CD1c-positive myeloid dendritic cell (primary cell): ENCODE measurements around the gene ERFE.
"Not testable (repeated sequence)": the region's sequence is repeated elsewhere in the genome, so short reads cannot be mapped to it uniquely, and the experiment has no call there.

Experiments used
- DNase-seq: peaks from one replicate; pipeline ENCODE4 v3.0.0-alpha.2; 2016; ENCODE audit errors: extremely low spot score

ERFE gene, protein sequence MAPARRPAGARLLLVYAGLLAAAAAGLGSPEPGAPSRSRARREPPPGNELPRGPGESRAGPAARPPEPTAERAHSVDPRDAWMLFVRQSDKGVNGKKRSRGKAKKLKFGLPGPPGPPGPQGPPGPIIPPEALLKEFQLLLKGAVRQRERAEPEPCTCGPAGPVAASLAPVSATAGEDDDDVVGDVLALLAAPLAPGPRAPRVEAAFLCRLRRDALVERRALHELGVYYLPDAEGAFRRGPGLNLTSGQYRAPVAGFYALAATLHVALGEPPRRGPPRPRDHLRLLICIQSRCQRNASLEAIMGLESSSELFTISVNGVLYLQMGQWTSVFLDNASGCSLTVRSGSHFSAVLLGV

DNA sequence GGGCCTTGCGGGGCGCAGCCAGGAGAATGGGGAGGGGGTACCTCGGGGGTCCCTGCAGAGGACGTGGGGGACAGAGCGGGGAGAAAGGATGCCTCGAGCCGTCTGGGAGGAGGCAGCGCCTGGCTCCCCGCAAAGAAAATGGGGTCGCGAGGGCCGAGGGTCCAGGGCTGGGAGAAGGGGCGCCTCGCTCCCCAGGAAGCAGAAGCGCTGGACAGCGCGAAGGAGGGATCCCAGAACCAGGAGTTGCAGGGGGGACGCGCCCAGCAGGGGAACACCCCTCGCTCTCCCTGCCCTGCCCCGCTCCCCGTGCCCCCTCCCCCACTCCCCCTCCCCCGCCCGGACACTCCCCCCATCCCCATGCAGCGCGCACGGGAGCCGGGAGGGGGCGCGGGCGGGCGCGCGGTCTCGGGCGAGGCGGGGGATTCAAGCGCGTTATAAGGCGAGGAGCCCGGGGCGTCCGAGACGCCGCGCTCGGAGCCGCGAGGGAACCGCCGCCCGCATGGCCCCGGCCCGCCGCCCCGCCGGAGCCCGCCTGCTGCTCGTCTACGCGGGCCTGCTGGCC lies at the start of gene ERFE:
Gene ERFE, plus strand, starts transcription at position 462 of the 562 bp plus-strand sequence. Its CDS starts 38 bp downstream, at position 500.
- DNase-seq = peak; percentile 41

DNA sequence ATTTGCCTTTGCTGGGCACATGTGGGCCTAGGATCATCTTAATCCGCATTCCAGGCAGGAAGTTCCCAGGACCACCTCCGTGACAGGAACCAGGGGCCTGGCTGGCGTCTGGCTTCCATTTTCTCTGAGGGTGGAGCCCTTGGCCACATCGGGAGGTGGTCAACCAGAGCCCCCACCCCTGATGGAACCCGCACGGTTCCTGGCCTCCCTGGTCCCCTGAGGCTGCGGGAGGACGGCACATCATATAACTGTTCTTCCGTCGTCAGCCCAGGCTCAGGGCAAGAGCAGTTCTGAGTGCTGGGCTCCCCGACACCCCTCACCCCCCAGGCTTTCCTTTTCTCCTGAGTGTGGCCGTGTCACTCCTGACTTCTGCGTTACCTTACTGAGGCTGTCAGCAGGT lies 45.2 kb upstream of the ERFE start:
- DNase-seq = no peak

DNA sequence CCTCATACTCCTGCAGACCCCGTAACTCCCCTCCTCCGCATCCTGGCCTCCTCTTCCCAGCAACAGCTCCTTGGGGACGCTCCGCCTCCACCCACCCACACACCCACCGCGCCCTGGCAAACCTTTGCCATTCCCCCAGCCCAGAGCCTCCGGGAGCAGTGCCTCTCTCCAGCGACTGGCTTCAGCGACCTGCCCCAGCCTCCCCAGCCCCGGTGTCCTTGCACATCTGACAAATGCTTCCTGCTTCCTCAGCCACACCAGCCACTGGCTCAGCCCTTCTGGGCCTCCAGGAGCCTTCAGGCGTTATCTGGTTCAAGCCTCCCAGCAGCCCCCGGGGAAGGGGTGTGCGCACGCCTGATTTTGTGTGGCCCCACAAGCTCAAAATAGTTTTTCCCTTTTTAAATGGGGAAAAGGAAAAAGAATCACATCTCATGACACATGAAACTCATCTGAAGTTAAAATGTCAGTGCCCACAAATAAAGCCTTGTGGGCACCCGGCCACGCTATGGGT lies 44.4 kb upstream of the ERFE start:
- DNase-seq = no peak

DNA sequence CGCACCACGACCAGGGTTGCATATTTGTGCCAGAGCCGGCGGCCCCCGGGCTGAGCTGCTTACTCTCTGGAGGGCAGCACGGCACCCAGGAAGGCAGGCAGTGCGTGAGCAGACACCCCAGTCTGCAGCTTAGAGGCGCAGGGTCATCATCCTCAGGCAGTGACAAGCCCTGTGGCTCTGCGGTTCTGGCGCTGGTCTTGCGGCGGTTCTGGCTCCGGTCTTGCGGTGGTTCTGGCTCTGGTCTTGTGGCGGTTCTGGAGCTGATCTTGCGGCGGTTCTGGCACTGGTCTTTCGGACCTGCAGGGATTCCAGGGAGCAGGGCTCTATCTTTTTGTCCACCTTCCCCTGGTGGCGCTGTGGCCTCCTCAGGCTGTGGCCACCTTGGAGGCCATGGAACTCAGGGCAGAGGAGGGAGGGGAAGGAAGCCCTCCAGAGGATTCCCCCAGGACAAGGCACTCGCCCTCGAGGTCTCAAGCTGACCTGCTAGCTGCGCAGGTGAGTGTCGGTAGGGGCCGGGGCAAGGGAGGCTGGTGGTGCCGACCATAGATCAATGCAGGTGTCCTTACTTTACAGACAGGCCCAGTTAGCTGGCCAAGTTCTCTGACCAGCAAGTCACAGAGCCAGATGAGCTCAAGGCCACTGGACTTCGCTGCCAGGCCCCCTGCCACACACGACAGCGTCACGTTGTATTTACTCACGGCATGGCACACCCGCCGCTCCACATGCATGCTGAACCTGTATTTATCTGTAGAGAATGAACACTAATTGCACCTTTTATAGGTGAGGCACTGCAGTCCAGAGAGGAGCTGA lies 43.7 kb upstream of the ERFE start:
- DNase-seq = no peak

DNA sequence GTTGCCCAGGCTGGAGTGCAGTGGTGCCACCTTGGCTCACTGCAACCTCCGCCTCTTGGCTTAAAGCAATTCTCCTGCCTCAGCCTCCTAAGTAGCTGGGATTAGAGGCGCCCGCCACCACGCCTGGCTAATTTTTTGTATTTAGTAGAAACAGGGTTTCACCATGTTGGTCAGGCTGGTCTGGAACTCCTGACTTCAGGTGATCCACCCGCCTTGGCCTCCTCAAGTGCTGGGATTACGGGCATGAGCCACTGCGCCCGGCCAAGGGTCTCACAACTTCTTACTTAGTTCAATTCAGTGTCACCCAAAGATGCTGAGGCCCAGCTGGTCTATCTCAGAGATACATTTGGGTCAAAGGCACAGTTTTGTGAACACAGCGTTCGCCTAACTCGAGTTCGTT lies 43.1 kb upstream of the ERFE start:
- DNase-seq = not testable (repeated sequence)

DNA sequence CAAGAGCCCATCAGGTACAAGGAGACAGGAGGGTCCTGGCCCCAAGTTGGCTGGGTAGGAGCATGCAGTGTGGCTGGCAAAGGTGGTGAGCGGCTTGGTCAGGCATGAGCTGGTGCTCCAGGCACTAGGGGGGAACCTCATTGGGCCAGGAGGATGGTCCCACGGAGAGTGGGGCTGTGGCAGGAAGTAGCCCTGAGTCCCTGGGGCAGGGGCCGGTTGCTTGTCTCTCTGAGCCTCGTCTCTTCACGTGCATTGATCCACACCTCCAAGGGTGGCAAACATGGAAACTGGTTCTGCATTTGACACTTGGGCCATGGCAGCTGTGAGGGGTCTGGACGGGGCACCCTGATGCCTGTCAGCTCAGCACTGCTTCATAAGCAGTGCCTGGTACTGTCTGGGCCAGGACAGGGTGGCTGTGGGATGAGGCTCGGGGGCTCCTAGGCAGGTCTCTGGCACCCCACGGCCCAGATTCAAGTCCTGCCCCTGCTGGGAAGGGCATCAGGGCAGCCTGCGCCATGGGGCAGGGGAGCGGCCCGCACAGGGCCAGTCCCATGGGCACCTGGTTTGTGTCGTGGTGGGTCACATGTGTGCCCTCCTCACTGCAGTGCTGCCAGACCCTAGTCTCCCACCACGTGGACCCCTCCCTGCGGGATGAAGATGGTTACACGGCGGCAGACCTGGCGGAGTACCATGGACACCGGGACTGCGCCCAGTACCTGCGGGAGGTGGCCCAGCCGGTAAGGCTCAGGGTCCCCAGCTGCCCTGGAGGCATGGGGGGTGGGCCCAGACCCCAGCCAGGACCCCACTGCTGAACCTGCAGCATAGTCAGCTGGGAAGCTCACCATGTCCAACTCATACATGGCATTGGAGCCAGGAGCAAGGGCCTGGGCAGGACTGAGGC lies 42.2 kb upstream of the ERFE start:
- DNase-seq = no peak

DNA sequence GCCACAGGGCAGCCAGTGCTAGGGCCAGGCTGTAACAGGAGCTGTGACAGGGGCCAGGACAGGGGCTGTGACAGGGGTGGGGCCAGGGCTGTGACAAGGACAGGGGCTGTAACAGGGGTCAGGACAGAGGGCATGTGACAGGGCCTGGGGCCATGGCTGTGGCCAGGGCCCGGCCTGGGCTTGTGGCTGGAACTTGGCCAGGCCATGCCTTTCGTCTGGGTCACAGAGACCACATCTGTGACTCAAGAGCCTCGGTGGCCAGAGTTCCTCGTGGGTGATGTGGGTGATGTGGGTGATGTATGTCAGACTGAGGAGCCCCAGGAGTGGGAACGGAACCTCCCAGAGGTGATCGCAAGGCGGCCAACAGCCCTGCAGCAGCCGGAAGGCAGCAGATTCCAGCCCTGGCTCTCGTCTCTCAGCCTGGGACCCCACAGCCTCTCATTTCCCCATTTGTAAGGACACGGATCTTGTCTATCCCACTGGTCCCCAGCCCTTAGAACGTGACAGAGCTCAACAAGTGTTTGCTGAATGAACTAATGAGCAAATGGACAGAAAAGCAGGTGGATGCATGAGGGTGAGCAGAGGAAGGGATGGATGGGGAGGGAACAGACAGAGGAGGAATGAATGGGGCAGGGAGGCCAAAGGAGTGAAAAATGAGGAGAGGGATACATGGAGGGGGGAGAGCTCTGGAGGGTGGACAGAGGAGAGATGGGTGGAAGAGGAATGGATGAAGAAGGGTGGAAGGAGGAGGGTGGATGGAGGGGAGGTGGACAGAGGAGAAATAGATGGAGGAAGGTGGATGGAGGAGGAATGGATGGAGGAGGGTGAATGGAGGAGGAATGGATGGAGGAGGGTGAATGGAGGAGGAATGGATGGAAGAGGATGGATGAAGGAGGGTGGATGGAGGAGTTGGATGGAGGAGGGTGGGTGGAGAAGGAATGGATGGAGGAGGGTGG lies 41.3 kb upstream of the ERFE start:
- no peak for DNase-seq

DNA sequence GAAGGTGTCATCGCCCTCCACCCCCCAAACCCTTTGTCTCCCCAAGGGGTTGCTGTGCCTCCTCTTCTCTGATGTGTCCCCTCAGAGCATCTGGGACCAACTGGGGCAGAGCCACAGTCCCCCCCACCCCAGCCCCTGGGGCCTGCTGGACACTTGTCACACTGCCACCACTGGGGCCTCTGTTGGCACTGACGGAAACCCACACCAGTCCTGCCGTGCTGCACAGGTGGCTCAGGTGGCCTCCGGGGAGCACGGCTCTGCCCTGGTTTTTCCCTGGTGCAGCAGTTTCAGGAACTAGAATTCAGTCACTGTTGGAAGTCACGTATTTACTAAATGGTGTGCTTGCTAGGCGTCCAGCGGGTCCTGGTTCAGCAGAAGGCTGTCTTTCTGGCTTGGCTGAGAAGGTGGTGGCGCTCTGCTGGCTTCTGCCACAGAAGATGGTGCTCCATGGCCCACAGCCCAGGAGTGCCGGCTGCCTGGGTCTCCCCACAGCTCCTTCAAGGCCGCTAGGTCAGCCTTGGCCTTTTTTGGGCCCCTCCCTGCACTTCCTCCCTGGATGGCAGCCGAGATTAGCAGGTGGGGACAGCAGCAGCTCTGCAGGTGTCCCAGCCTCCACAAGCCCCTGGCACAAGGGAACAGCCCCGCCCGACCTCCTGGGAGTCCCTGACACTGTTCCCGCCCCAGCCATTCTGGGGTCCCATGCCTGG lies 38.9 kb upstream of the ERFE start:
- no peak for DNase-seq

DNA sequence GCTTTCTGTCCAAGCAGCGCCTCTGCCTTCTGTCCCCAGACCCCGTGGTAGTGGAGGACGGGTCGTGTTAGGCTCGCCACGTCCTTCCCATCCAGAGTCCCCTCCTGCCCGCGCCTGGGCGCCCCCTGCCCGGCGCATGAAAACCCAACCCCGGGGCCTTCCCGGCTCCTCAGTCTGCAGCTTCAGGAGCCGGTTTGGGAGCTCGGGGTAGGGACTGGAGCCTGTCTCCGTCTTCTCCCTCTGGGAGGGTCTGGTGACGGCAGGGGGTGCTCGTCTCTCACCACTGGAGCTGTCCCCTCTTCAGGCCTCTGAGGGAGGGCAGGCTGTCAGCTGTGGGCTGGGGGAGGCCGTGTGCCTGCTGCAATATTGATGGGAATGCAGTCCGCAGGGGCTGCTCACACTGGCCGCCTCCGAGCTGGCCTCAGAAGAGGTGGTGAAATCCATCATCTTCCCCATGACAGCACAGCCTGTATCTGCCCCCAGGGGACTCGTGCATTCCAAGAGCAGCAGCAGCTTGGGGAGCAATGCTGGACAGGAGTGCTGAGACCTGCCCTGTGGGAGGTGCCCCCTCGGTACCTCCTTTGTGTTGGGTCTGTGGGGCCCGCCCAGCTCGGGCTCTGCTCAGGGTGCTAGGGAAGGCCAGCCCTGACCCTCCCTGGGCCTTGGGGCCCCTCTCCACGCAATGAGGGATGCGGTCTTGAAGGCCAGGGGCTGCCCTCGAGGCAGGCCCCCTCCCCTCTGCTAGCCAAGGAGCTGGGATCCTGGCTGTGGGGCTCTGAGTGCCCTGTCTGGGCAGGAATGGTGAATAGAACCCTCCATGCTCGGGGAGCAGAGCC lies 38.1 kb upstream of the ERFE start:
- DNase-seq = no peak

DNA sequence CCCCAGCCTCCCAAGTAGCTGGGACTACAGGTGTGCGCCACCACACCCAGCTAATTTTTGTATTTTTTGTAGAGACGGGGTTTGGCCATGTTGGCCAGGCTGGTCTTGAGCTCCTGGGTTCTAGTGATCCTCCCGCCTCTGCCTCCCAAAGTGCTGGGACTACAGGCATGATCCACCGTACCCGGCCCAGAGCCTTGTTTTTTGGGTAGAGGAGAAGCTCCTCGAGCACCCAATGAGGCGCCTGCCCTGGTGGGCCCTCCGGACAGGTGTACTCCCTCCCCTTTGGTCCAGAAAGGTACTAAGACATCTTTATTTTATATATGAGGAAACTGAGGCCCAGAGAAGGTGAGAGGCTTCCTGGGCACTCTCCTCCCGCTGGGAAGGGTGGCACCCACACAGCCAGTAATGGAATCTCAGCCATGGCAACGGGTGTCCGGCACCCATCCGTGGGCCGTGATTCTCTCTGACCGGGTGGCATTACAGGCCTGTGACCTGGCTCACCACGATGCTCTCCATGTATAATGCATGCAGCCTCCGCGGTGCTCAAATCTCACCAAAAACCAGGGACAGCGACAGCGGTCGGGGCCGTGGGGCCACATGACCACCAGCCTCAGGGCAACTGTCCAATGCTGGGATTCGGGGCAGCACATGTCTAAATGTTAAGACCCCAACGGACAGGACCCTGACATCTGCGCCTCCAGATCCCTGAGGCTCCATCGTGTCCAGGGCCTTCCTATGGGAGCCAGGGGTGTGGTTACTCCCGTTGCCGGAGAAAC lies 37.1 kb upstream of the ERFE start:
- DNase-seq = no peak

DNA sequence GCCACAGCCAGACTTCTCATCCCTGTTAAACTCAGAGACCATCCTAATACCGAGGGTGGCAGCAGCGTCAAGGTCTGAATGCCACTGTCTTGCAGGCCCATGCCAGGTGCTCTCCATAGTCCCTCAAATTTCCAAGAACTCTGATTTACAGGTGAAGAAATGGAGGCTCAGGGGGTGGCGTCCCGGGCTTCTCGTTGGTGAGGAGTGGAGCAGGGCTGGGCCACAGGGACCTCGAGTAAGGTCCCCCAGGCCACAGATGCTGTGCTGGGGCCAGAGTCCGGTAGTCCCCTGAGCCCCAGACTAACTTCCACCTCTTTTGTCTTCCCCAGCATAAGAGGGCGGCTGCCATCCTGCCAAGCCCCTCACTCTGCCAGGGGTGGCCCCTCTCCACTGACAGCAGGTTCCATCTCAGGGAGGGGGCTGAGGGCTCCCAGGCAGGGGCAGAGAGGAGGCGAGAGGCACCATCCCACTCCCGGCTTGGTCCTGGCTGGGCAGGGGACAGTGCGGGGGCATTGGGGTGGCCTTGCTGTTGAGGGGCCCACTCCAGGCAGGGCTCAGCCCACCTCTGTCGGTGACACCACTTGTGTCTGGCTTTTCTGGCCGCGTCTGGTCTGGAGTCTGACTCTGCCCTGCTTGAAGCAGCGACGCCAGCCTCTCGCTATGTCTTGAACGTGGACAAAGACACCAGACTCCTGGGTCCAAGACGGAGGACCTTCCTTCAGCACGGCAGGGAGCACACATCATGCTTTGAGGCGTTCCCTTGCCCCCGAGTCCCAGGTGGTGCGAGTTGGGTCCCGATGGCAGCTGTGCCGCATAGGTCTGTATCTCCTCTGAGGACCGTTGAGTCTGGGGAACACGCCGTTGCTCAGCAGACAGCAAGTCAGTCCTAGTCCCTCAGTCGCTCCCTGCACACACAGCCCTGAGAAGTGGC lies 36.2 kb upstream of the ERFE start:
- DNase-seq = no peak

DNA sequence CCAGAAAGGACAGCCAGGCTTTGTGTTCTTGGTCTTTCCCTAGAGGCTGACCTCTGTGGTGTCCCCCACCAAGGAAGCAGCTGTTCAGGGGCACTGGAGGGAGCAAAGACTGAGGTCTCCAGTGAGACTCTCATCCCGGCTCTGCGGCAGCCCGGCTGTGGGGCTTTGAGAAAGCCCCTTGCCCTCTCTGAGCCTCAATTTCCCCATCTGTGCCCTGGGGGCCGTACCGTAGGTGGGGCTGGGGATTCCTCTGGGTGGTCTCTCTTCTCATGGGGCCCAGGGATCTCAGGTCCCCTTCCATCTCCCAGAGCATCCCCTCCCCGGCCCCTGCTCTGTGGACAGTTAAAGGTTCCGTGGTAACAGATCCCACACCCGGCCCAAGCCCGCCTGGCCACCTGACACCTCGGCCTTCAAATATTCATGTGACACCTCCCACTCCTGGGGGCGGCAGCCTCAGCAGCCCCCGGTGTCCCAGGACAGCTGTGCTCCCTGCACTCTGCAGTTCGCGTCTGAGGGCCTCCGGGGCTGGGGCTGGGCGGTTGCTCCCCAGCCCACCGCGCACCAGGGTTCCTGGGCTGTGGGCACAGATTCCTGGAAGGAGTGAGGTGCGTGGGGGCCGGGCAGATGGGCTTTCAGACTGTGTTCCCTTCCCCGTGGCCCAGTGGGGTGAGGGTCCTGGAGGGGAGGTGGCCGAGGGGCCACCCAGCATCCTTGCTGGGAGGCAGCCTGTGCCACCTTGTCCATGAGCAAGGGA lies 35.4 kb upstream of the ERFE start:
- DNase-seq = no peak

DNA sequence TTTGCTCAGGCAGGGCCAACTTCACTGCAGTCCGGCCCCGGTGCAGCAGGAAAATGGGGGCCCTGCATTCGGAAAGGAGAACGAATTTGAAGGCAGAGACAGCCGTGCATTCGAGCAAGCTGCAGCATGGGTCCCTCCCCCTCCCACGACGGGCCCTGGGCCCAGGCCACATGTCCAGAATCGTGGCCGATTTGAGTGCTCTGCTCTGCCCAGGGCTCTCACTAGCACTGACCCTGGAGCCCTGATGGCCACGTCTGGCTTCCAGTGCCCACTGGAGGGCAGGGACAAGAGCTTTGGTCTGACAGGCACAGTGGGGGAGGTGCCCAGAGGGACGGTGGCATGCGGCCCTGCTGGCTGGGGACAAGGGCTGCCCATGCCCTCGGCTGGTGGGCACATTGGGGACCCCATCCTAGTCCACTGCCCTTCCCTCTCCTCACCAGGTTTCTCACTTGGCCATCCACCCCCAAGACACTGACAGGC lies 34.7 kb upstream of the ERFE start:
- no peak for DNase-seq

DNA sequence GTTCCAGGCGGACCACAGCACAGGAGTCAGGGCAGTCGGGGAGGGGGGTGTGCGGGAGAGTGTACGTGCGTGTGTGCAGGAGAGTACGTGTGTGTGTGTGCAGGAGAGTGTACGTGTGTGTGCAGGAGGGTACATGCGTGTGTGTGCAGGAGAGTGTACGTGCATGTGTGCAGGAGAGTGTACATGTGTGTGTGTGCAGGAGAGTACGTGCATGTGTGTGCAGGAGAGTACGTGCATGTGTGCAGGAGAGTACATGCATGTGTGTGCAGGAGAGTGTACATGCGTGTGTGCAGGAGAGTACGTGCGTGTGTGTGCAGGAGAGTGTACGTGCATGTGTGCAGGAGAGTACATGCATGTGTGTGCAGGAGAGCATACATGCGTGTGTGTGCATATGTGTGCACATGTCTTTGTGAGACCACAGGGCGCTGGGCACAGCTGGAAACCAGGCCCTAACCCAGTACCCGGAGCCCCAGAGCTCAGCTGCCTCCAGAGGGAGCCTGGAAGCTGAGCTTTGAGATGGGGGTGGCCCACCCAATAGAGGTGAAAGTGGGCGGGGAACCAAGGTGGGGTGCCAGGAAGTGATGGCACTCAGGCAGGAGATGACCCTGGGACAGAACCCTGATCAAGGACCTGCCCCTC lies 34.2 kb upstream of the ERFE start:
- DNase-seq = no peak

DNA sequence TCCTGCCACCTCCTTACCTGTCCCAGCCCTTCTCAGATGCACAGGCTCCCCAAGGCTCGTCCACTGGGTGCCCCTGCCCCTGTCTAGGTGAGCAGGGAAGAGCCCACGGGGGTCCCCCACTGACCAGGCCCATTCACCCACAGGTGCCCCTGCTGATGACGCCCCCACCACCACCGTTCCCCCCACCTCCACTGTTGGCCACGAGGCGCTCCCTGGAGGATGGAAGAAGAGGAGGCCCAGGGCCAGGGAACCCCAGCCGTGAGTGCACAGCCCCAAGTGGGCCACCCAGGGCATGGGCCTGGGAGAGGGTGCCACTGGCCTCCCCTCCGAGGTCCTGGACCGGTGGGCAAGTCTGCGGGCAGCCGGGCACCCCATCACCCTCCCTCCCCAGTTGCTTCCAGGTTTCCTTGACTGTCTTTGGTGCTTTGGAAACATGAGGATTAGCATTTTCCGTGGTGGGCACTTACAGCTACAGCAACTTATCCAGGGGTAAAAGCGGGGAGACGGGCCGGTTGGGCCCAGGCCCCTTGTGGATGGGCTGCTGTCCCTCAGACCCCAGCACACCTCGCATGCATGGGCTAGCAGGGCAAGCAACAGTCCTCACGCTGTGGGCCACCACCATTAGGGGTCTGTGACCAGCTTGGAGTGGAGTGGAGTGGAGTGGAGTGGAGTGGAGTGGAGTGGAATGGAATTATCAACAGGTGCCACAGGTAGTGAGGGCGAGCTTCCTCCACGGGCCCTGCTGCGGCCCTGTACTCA lies 33.5 kb upstream of the ERFE start:
- no peak for DNase-seq
